Stimulated activated CD4-positive, alpha-beta T cell treated with anti-CD3 and anti-CD28 coated beads, Interleukin-2, amount 100 ng/mL, for 4 hours (primary cell): Measurements from ENCODE around the gene GFRA3.
"Not testable (repeated sequence)": the region's sequence is repeated elsewhere in the genome, so short reads cannot be mapped to it uniquely, and the experiment has no call there.

Source experiments
- DNase-seq: peaks from one replicate; pipeline ENCODE4 v3.0.0-alpha.2; 2020; ENCODE audit warnings: low read depth

GFRA3 gene

GRCh38 chr5:138274189-138274853, at the start of gene GFRA3:
GFRA3 (minus strand) TSS chr5:138274621; CDS start chr5:138274424, 197 bp downstream.
- no peak for DNase-seq

GRCh38 chr5:138318211-138318610, 43.8 kb upstream of the GFRA3 start:
- DNase-seq, result not testable (repeated sequence)

DNA sequence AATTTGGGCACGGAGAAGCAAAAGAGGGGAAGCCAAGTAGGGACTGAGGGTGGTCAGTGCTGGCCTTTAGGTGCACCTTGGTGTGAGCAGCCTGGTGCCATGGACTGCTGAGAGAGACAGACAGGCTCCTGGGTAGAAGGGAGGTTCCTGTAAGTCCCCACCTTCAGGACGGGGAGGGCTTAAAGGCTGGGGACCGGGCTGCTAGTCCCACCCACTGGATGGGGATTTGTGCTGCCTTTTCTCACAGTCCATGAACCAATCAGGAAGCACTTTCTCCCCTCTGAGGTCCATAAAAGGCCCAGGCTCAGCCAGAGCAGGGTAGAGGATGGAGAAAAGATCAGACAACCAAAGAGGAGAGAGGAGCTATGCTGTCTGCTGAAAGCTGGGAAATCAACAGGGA, 41.9 kb upstream of the GFRA3 start:
- no peak for DNase-seq

GRCh38 chr5:138315751-138316278, 41.4 kb upstream of the GFRA3 start:
- DNase-seq, result no peak

GRCh38 chr5:138305797-138306196, 31.4 kb upstream of the GFRA3 start:
- no peak for DNase-seq

DNA sequence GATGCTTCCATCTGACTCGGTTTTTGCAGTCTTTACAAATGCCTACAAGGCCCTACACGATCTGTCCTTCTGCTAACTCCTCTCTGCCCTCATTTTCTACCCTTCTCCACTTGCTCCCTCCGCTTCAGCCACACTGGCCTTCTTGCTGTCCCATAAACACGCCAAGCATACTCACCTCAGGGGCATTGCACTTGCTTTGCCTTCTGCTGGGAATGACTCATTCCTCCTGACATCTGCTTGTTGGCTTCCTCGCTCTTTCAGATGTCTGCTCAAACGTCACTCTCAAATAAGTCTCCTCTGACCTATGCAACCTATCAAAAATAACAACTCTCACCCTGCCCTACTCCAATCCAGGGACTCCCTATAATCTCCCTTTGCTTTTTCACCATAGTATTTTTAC, 29.0 kb upstream of the GFRA3 start:
- DNase-seq, result no peak

GRCh38 chr5:138289296-138289695, 14.9 kb upstream of the GFRA3 start:
- no peak for DNase-seq

DNA sequence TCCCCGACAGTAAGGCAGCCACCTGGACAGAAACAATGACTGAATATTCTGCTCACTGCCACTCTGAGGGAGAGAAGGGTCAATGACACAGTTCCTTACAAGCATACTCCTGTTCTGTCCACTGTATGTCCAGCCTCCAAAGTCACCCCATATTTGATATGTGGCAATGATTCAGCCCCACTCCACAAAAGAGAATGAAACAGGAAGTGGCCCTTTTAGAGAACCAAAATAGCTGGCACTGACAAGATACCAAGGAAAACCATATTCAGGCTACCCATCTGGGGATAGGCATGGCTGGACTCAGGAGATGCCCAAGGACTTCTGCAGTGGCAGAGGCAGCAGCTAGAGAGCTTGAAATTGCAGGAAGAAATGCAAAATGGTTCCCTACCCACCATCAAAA, 12.8 kb upstream of the GFRA3 start:
- no peak for DNase-seq

DNA sequence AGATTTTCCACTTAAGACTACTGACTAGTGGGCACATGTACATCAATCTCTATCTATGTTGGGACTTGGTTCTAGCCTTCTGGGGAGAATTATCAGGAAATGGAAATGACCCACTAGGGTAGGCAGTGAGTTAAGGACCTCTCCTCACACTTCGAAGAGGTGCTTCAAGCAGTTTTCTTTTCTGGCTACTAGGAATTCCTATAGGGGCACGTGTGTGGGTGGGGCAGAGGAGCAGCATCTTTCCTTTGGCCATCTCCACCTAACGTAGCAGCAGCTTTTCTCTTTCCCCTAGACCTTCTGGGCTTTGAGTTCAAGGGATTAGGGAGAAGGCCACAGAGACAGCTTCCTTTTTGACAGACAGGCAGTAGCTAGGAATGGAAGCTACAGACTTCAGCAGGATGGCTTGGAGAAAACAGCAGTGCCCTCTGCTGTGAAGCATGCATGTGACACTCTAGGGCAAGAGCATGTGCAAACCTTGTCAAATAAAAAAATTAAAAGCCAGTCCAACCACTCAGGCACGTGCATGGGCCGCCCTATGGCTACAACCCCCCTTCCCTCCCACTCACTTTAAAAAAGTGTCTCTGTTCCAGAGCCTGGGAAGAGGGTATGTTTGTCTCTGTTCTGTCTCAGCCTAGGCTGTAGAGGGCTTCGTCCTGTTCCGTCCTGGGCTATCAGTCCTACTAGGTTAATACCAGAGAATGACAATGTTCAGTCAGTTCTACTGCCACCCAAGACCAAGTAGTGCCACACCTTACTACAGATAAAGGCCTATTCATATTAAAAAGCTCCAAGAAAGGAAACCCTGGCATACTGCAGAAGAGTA, 8.7 kb upstream of the GFRA3 start:
- DNase-seq, result no peak

- no peak for DNase-seq
Observed at GRCh38 chr5:138280915-138281314, 6.5 kb upstream of the GFRA3 start.

DNA sequence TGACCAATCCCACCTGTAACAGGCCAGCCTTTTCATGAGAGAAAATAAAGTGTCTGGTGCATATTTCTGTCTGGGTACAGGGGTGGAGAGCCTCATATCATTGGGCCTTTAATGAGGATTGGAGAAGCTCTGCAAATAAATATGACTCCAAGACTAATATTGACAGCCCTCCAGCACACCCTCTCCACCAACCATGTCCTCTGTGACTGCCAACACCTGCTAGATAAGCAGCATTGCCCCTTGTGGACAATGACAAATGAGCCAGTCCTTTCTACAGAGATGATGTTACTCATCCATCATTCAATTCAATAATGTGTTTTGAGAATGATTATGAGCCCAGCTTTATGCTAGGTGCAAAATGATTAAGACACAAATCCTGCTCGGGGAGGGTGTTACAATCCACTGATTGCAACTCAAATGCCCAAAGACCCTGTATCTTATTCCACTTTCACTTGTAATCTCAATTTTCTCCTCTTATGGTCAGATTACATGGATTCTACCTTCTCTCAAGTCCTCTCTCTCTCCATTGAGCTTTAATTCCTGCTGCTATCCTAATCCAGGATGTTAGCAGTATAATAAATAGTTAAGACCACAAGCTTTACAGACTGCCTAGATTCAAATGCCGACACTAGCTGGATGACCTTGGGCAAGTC, 2.1 kb upstream of the GFRA3 start:
- no peak for DNase-seq

GRCh38 chr5:138275895-138276294, 1.5 kb upstream of the GFRA3 start:
- no peak for DNase-seq

DNA sequence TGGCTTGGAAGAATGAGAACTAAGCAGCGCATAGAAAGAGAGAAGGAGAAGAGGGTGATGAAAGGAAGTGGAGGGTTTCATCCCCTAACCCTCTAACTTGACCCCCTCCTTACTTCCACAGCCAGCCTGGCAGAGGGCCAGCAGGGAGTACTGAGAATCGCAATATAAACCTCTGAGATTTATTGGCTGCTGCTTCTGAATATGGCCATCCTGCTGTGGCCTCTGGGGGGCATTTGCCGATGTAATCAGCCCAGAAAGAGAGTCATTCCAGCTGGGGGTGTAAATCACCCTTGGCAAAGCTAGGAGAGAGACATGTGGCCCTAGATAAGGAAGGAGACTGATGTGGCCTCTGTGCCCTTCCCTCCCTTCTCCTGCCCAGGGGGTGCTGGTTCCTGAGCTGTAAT, 960 bp upstream of the GFRA3 start:
- DNase-seq, result no peak

- no peak for DNase-seq
Observed at GRCh38 chr5:138273834-138274188, 610 bp downstream of the GFRA3 start.

GRCh38 chr5:138272681-138273080, 1.7 kb downstream of the GFRA3 start:
- DNase-seq, result no peak

GRCh38 chr5:138271281-138271680, 3.1 kb downstream of the GFRA3 start:
- DNase-seq, result no peak

DNA sequence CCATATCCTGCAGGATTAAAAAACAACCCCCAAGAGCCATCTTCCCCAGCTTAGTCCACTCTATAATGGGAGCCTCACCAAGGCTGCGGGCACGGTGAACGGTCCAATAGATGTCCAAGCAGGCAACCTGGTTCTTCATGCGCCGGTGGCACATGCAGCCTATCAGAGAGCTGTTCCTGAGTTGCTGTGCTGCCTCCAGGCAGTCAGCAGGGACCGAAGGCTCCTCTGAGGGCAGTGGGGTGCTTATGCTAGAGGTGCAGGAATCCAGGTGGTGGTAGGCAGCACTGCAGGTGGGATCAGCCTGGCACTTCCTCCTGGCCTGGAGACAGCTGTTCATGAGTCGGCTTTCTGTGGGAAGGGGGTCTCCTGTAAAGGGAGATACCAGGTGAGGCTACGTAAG, 10.2 kb downstream of the GFRA3 start:
- DNase-seq, result no peak

DNA sequence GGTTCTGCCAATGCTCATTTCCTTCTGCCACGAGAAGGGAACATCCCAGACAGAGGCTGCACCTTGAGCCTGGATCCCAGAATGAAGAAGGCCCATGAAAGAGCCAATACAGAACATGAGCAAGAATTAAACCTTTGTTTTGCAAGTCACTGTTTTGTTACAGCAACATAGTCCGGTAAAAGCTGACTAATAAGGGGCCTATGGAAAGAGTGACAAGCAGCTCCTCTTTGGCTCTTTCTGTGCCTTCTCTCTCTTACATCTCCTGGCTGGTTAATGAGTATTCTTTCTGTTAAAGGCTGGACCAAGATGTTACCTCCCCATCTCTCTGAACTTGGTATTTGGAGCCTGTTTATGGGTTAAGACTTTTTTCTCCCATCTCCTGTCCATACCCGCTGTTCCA, 10.8 kb downstream of the GFRA3 start:
- no peak for DNase-seq

DNA sequence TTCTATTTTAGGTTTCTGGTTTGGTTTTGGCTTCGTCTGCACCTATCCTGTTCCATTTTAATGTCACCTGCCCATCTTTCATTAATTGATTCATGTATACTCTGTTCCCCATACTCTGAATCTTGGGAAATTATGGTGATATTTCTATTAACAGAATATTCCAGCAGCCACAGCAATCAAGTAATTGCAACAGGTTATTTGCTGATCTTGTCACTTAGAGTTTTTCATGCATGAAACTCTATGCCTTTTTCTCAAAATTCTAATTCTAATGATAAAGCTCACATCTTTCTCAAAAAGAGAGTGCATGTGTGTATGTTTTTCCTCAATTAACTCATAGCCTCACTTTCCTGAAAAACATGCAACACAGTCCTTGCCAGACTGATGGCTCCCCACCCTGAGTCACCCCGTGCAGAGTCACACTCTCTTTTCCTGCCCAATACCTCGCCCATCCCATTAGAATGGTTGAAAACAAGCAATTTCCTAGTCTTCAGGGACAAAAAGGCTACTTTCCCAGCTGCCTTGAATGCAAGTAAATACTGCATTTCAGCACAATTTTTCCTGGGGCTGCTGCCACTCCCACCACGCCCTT, 15.6 kb downstream of the GFRA3 start:
- no peak for DNase-seq

GRCh38 chr5:138257583-138257982, 16.8 kb downstream of the GFRA3 start:
- DNase-seq, result no peak

GRCh38 chr5:138252944-138253343, 21.5 kb downstream of the GFRA3 start:
- no peak for DNase-seq

DNA sequence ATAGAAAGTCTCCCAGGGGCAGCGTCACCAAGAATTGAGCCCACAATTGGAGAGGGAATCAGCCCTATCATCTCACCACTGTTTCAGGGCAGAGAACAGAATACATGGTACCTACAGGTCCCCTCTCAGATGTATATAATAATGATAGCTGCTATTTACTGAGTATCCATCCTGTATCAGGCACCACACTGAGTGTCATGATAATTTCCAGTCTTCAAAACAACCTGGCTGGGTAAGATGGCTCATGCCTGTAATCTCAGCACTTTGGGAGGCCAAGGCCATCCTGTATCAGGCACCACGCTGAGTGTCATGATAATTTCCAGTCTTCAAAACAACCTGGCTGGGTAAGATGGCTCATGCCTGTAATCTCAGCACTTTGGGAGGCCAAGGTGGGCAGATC, 26.6 kb downstream of the GFRA3 start:
- not testable (repeated sequence) for DNase-seq

- no peak for DNase-seq
Observed at GRCh38 chr5:138246822-138247221, 27.6 kb downstream of the GFRA3 start.
